OCI-LY1 (cell line): Measurements from ENCODE around the gene AEBP1.

Source experiments
- H2AFZ ChIP-seq: fragments of 200-600 bp; sonication (generic), shearing (Covaris generic); 2 replicates; pipeline ENCODE4 v1.6.0; 2014; ENCODE audit warnings: antibody characterized with exemption, mild to moderate bottlenecking, low read length
- H3F3A ChIP-seq: fragments of 200-600 bp; sonication (generic), shearing (Covaris generic); 2 replicates; pipeline ENCODE4 v1.6.0; 2014; ENCODE audit warnings: mild to moderate bottlenecking, antibody characterized with exemption, low read length, moderate library complexity; ENCODE audit not compliant: insufficient read depth
- H3K27ac ChIP-seq: fragments of 200-600 bp; sonication (generic); 2 replicates; pipeline ENCODE4 v1.5.1; 2014; ENCODE audit warnings: low read length, mixed run types, mild to moderate bottlenecking, low read depth; ENCODE audit not compliant: poor library complexity, severe bottlenecking
- H3K27me3 ChIP-seq: fragments of 200-600 bp; sonication (generic); 2 replicates; pipeline ENCODE4 v1.6.0; 2014; ENCODE audit warnings: antibody characterized with exemption, mild to moderate bottlenecking, low read length, moderate library complexity; ENCODE audit not compliant: insufficient read depth
- H3K36me3 ChIP-seq: fragments of 200-600 bp; sonication (generic); 2 replicates; pipeline ENCODE4 v1.6.1; 2014; ENCODE audit warnings: mild to moderate bottlenecking, antibody characterized with exemption, low read length, moderate library complexity, mixed read lengths; ENCODE audit not compliant: insufficient read depth
- H3K4me1 ChIP-seq: fragments of 200-600 bp; sonication (generic); 2 replicates; pipeline ENCODE4 v1.5.1; 2014; ENCODE audit warnings: mild to moderate bottlenecking, low read length, moderate library complexity; ENCODE audit not compliant: insufficient read depth, severe bottlenecking
- H3K4me2 ChIP-seq: fragments of 200-600 bp; sonication (generic), shearing (Covaris generic); 2 replicates; pipeline ENCODE4 v1.6.1; 2014; ENCODE audit warnings: low read length
- H3K4me3 ChIP-seq: fragments of 200-600 bp; sonication (generic); 2 replicates; pipeline ENCODE4 v1.5.1; 2014; ENCODE audit warnings: low read length, low read depth, mild to moderate bottlenecking, mixed read lengths; ENCODE audit not compliant: poor library complexity, severe bottlenecking
- H3K79me2 ChIP-seq: fragments of 200-600 bp; shearing (Covaris generic); 2 replicates; pipeline ENCODE4 v1.6.1; 2016; ENCODE audit warnings: mixed run types, low read length, mixed read lengths; ENCODE audit not compliant: insufficient read depth
- H3K9ac ChIP-seq: fragments of 200-600 bp; sonication (generic), shearing (Covaris generic); 2 replicates; pipeline ENCODE4 v1.6.1; 2014; ENCODE audit warnings: mild to moderate bottlenecking, low read length, mixed read lengths
- H3K9me2 ChIP-seq: fragments of 200-600 bp; sonication (generic), shearing (Covaris generic); 2 replicates; pipeline ENCODE4 v1.6.1; 2014; ENCODE audit warnings: low read depth, mild to moderate bottlenecking, low read length, mixed read lengths
- H3K9me3 ChIP-seq: fragments of 200-600 bp; shearing (Covaris generic); 2 replicates; pipeline ENCODE4 v1.6.1; 2014; ENCODE audit warnings: low read length, mixed read lengths
- H4K20me1 ChIP-seq: fragments of 200-600 bp; sonication (generic), shearing (Covaris generic); 2 replicates; pipeline ENCODE4 v1.6.0; 2016; ENCODE audit warnings: mild to moderate bottlenecking, low read length; ENCODE audit not compliant: insufficient read depth
- CTCF ChIP-seq: fragments of 200-600 bp; sonication (generic), shearing (Covaris generic); IDR thresholded peaks from 2 replicates; pipeline ENCODE4 v1.5.1; 2017; ENCODE audit warnings: mild to moderate bottlenecking, antibody characterized with exemption, low read length, moderate library complexity, mixed read lengths
- EZH2 ChIP-seq: fragments of 200-600 bp; sonication (generic), shearing (Covaris generic); IDR thresholded peaks from 2 replicates; pipeline ENCODE4 v1.8.0; 2017; ENCODE audit warnings: borderline replicate concordance, mixed run types, mild to moderate bottlenecking, antibody characterized with exemption, low read length, moderate library complexity, mixed read lengths

Gene AEBP1

GRCh38 chr7:44157116-44158080 is 53.3 kb downstream of the AEBP1 start:
- no peak overlapping the region for H2AFZ ChIP-seq
- H3K27me3 ChIP-seq = peaks cover 5% of the 10 kb centered on the region; the same call in 1 of the 2 replicates
- no peak overlapping the region for H3K27ac ChIP-seq
- TF ChIP-seq CTCF (no peak), EZH2 (no peak)
- H3K79me2 ChIP-seq = no peaks in the 10 kb centered on the region
- no peak overlapping the region for H3K4me3 ChIP-seq
- H3F3A ChIP-seq = no peaks in the 10 kb centered on the region
- H3K36me3 ChIP-seq = no peaks in the 10 kb centered on the region
- no peaks in the 10 kb centered on the region for H3K4me1 ChIP-seq
- no peaks in the 10 kb centered on the region for H3K9me2 ChIP-seq
- H4K20me1 ChIP-seq = no peaks in the 10 kb centered on the region
- H3K4me2 ChIP-seq = no peak overlapping the region
- no peaks in the 10 kb centered on the region for H3K9me3 ChIP-seq
- no peak overlapping the region for H3K9ac ChIP-seq

GRCh38 chr7:44158096-44158872 is 54.1 kb downstream of the AEBP1 start:
- Histone ChIP-seq H3K9ac (no peak overlapping the region), H3K79me2 (no peaks in the 10 kb centered on the region), H3K4me1 (no peaks in the 10 kb centered on the region), H3K4me3 (no peak overlapping the region), H3K27ac (no peak overlapping the region), H3K9me3 (no peaks in the 10 kb centered on the region), H3K27me3 (peaks cover 7% of the 10 kb centered on the region; the same call in 1 of the 2 replicates), H3K36me3 (no peaks in the 10 kb centered on the region), H3K4me2 (no peak overlapping the region), H2AFZ (no peak overlapping the region), H3F3A (no peaks in the 10 kb centered on the region), H3K9me2 (no peaks in the 10 kb centered on the region), H4K20me1 (no peaks in the 10 kb centered on the region)
- TF ChIP-seq EZH2 (no peak), CTCF (no peak)

DNA sequence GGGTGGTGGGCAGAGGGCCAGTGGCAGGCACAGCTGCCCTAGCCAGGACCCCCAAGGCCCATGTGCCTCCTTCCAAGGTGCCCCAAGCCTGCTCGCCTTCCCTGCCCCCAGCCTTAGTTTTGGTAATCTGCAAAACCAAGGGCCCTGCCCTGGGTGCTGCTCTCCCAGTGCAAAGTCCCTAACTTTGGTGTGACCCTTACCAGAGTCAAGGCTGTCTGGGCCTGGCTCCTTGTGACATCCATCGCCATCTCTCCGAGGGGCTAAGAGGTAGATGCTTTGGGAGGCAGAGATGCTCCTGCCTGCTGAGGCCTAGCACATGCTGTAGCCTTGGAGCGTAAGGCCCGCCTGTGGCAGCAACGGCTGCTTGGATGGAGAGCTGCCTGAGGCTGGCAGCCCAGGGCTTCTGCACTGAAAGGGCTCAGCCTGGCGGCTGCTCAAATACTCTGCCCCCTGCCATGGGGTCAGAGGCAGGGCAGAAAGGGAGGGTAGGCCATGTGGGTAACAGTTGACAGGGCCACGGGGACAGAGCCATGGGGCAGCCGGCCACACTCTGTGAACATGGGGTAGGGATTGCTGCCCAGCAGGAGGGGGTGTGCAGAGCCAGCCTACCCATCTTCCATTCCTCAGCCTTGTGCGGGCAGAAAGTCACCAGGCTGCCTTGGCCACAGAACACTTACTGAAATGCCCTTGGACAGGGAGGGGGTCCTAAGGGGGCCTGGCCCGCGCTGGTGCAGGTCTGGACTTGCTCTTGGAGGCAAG is 54.9 kb downstream of the AEBP1 start:
- Histone ChIP-seq H3K9ac (no peak overlapping the region), H2AFZ (no peak overlapping the region), H3F3A (no peaks in the 10 kb centered on the region), H4K20me1 (no peaks in the 10 kb centered on the region), H3K79me2 (no peaks in the 10 kb centered on the region), H3K27ac (no peak overlapping the region), H3K4me3 (no peak overlapping the region), H3K4me2 (no peak overlapping the region), H3K36me3 (no peaks in the 10 kb centered on the region), H3K9me2 (no peaks in the 10 kb centered on the region), H3K4me1 (no peaks in the 10 kb centered on the region), H3K27me3 (peaks cover 15% of the 10 kb centered on the region), H3K9me3 (0 out of 2 replicates have a peak, but pooled peaks cover 2% of the 10 kb centered on the region)
- no peak for TF ChIP-seq EZH2
- no peak for TF ChIP-seq CTCF
